ENCODE results near the gene UBE4B. TPM values are rescaled to one million over a fixed set of nuclear protein-coding genes. Genes with fewer than 3 reads are reported as not detected.

Gene UBE4B
- total and polyA plus RNA-seq, 9 of the 15 experiments (the other 6 are each of a cell fraction or from before 2014, with no cell fraction given), result 11.7 to 73.7 (median 40.1) TPM

- no TSS peak for BruUV-seq (replicated peaks)
- no peaks in the 10 kb centered on the region; the same call in 1 of the 2 replicates for H4K20me1 ChIP-seq (replicated peaks; ENCODE audit: control insufficient read depth, insufficient read depth, low read length)
- ATAC-seq (peak; percentile 28), FAIRE-seq (peak; percentile 65), DNase-seq (ENCODE audit: extremely low read depth in 1 of 4, low spot score in 3 of 4) (peak in 2 of 4 experiments; percentile 32 to 60)
- CTCF ChIA-PET (ENCODE audit: low intra/inter-chr PET ratio), result no interaction called here
- H3K4me2 ChIP-seq (ENCODE audit: insufficient read depth, low read length), result peak overlapping the region; percentile 99
- H3K27me3 ChIP-seq (ENCODE audit: control insufficient read depth in 2 of 2, insufficient read depth in 2 of 2, low read length in 2 of 2), result peaks cover 0 to 8% of the 10 kb centered on the region in 2 experiments; a peak in 1 of 5 replicates
- no peaks in the 10 kb centered on the region for H3K9me3 ChIP-seq (replicated peaks; ENCODE audit: control insufficient read depth, insufficient read depth, low read depth, low read length)
- in situ Hi-C loops (cut with MboI), result no loop called here
- intact Hi-C loops (cut with micrococcal nuclease), result loop anchor here (5.0 kb wide), 2 partner anchors 110 to 215 kb away; no protein-coding TSS in a partner anchor
- peak overlapping the region; percentile 60 to 98; a peak in 3 of 4 replicates for H3K9ac ChIP-seq (ENCODE audit: insufficient read depth in 1 of 2, low read depth in 2 of 2, low read length in 2 of 2)
- H3K79me2 ChIP-seq (ENCODE audit: control insufficient read depth, insufficient read depth, low read length), result peaks cover 34% of the 10 kb centered on the region
- 6% methylated on average over 11 of the region's 11 CpGs for WGBS (ENCODE audit: insufficient coverage, low coverage, missing lambda C conversion rate)
- H3K27ac ChIP-seq (ENCODE audit: extremely low read depth, low read depth, low read length), result peak overlapping the region; percentile 73
- H3K36me3 ChIP-seq (ENCODE audit: control insufficient read depth, insufficient read depth, low read length), result no peaks in the 10 kb centered on the region
- POLR2A ChIA-PET, result interaction anchor here (0.6 to 3.1 kb wide), 12 partner anchors 9 to 1249 kb away, joined by 3 to 19 read pairs (median 3); no protein-coding TSS in a partner anchor
- H3K9me1 ChIP-seq (ENCODE audit: control insufficient read depth, insufficient read depth, low read length), result no peaks in the 10 kb centered on the region
- peak overlapping the region; percentile 70 for H3K4me3 ChIP-seq
- peaks cover 17 to 23% of the 10 kb centered on the region in 2 experiments for H3K4me1 ChIP-seq (replicated peaks in 1 of 2; ENCODE audit: control insufficient read depth in 2 of 2, insufficient read depth in 2 of 2, low read length in 2 of 2)
- peak overlapping the region; percentile 88 for H2AFZ ChIP-seq (ENCODE audit: low read depth, low read length)
- TF ChIP-seq ZKSCAN8 (CRISPR knock-in tag; IDR thresholded peaks at IDR 0.05) (no peak), NBN (IDR thresholded peaks at IDR 0.05; ENCODE audit: low read depth) (no peak), ZNF232 (CRISPR knock-in tag; IDR thresholded peaks at IDR 0.05) (0 out of 2 replicates have a peak, but pooled peaks have one; percentile 52), RBM39 (optimal IDR thresholded peaks at IDR 0.05; ENCODE audit: low read depth, low read length) (peak; percentile 60), AFF1 (IDR thresholded peaks at IDR 0.05; ENCODE audit: low read depth in 1 of 2, partially characterized antibody in 2 of 2) (no peak), MNT (conservative IDR thresholded peaks at IDR 0.05) (peak in 1 of 2 experiments; percentile 49; a peak in 2 of 4 replicates), ZNF511 (CRISPR knock-in tag; IDR thresholded peaks at IDR 0.05) (peak; percentile 25; the same call in 1 of the 2 replicates), PBX2 (CRISPR knock-in tag; IDR thresholded peaks at IDR 0.05; ENCODE audit: low read depth) (no peak), PBX2 (tag; conservative IDR thresholded peaks at IDR 0.05; ENCODE audit: low read depth) (0 out of 2 replicates have a peak, but pooled peaks have one; percentile 5), DPF2 (IDR thresholded peaks at IDR 0.05) (no peak), ZNF12 (CRISPR knock-in tag; IDR thresholded peaks at IDR 0.05) (no peak), RBM14 (IDR thresholded peaks at IDR 0.05; ENCODE audit: borderline replicate concordance, insufficient read depth, low read depth, low read length) (no peak)
Observed at GRCh38 chr1:10211805-10212410, 179.2 kb downstream of the UBE4B start.

All from K562 (cell line).